GM12874 (cell line): ENCODE measurements around the gene TPCN2.

Experiments used
- CTCF ChIP-seq: IDR thresholded peaks from 2 replicates; pipeline ENCODE4 v1.5.1; 2011; ENCODE audit warnings: low read depth, mild to moderate bottlenecking, control low read depth, low read length, moderate library complexity; ENCODE audit not compliant: insufficient read depth

The TPCN2 gene

GRCh38 chr11:69122630-69123431 lies 74.1 kb downstream of the TPCN2 start:
- TF ChIP-seq CTCF, result no peak

GRCh38 chr11:69123593-69124545 lies 75.1 kb downstream of the TPCN2 start:
- TF ChIP-seq CTCF, result peak; percentile 26; the same call in 1 of the 2 replicates

GRCh38 chr11:69125861-69126260 lies 77.1 kb downstream of the TPCN2 start:
- TF ChIP-seq CTCF, result no peak

GRCh38 chr11:69126286-69126685 lies 77.6 kb downstream of the TPCN2 start:
- TF ChIP-seq CTCF, result no peak

GRCh38 chr11:69127081-69127850 lies 78.5 kb downstream of the TPCN2 start:
- TF ChIP-seq CTCF, result no peak

- TF ChIP-seq CTCF, result no peak
These were observed 79.2 kb downstream of the TPCN2 start for GRCh38 chr11:69127884-69128283.
